22Rv1 (cell line): ENCODE results near the gene ST3GAL3.
"Not testable (repeated sequence)": the region's sequence is repeated elsewhere in the genome, so short reads cannot be mapped to it uniquely, and the experiment has no call there.

Experiments
- H3K27ac ChIP-seq: fragments of 450-650 bp; 2 replicates; pipeline ENCODE4 v1.5.1; 2017
- ZFX ChIP-seq: fragments of 450-650 bp; IDR thresholded peaks from 2 replicates; pipeline ENCODE4 v1.6.1; 2017; ENCODE audit warnings: antibody characterized with exemption, borderline replicate concordance
- TF ChIP-seq, protein P1 (sequence below): fragments of 450-650 bp; IDR thresholded peaks from 2 replicates; pipeline ENCODE4 v1.5.1; 2017; ENCODE audit warnings: mild to moderate bottlenecking

The ST3GAL3 gene

DNA sequence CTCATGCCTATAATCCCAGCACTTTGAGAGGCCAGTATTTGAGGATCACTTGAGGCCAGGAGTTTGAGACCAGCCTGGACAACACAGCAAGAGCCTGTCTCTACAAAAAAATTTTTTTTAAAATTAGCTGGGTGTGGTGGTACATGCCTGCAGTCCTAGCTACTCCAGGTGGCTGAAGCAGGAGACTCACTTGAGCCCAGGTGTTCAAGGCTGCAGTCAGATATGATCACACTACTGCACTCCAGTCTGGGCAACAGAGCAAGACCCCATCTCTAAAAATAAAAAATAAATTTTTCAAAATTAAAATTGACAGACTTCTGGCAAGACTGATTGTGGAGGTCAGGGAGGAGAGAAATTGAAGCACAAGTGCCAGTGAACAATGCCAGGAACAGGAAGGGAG lies 60.8 kb downstream of the ST3GAL3 start:
- no peak overlapping the region for H3K27ac ChIP-seq
- TF ChIP-seq, protein P1, sequence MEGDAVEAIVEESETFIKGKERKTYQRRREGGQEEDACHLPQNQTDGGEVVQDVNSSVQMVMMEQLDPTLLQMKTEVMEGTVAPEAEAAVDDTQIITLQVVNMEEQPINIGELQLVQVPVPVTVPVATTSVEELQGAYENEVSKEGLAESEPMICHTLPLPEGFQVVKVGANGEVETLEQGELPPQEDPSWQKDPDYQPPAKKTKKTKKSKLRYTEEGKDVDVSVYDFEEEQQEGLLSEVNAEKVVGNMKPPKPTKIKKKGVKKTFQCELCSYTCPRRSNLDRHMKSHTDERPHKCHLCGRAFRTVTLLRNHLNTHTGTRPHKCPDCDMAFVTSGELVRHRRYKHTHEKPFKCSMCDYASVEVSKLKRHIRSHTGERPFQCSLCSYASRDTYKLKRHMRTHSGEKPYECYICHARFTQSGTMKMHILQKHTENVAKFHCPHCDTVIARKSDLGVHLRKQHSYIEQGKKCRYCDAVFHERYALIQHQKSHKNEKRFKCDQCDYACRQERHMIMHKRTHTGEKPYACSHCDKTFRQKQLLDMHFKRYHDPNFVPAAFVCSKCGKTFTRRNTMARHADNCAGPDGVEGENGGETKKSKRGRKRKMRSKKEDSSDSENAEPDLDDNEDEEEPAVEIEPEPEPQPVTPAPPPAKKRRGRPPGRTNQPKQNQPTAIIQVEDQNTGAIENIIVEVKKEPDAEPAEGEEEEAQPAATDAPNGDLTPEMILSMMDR, result no peak
- no peak for TF ChIP-seq ZFX

DNA sequence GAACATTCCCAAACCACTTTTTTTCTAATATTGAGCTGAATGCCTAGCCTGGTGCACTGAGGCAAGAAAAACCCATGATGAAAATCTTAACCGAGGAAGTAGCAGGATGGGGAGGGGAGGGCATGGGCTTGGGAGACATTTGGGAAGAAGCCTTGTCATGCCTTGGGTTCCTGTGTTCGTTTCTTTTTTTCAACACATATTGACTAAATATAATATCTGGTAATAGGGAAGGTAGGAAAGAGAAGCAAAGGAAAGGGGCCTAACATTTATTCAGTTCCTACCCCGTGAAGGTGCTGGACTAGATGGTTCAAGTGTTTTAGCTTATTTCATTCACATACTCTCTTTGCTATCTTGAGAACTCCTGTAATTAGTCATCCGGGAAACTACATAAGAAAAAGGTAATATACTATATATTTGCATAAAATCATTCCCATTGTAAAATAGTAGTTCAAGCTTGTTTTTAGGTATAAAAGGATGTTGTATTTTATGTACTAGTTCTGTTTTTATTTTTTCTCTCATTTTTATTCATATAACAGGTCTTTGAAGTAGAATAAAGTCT lies 62.1 kb downstream of the ST3GAL3 start:
- no peak for TF ChIP-seq ZFX
- TF ChIP-seq, protein P1, result no peak
- no peak overlapping the region for H3K27ac ChIP-seq

DNA sequence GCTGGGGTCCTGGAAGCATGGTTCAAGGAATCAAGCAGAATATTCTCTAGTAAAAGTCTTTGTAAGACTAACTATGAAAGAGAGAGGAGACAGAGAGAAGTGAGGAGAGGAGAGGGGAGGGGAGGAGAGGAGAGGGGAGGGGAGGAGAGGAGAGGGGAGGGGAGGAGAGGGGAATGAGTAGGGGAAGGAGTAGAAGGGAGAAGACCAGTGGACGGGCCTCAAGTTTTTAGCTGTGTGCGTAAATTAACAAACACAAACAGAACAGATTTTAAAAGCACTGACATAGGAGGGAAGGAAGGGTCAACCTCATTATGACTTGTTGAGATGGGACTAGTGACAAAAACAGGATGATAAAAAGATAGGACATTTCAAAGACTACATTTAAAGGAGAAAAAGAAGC lies 62.8 kb downstream of the ST3GAL3 start:
- TF ChIP-seq, protein P1, result no peak
- no peak for TF ChIP-seq ZFX
- no peak overlapping the region for H3K27ac ChIP-seq

DNA sequence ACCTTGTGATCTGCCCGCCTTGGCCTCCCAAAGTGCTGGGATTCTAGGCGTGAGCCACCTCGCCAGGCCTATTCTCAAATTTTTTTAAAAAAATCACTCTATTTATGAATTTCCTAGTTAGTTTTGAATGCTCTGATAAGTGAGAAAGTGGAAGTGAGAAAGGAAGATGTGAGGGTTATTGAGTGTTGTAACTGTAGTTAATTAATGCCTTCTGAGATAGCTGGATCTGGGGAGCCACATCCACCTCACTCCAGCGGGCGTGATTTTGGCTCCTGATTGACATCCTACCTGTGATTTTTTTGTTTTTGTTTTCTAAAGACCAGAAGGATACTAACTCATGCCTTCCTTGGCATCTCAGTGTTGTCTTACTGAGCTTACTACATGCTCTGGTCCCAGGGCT lies 65.6 kb downstream of the ST3GAL3 start:
- no peak for TF ChIP-seq ZFX
- TF ChIP-seq, protein P1, result no peak
- no peak overlapping the region for H3K27ac ChIP-seq

DNA sequence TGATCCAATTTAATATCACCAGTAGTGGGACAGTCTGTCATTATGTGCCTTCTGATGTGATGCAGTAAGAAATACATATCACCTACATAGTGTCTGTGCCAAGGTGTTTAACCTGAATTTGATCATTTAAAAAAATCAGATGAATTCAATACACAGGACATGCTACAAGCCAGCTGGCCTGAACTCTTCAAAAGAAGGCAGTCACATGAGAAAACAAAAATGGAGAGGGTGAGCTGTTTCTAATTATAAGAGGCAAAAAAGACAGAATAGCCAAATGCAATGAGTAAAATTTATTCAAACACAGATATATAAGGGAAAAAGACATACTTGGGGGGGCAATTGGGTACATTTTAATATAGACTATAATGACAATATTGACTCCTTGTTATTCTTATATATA lies 66.5 kb downstream of the ST3GAL3 start:
- no peak overlapping the region for H3K27ac ChIP-seq
- TF ChIP-seq, protein P1, result no peak
- no peak for TF ChIP-seq ZFX

DNA sequence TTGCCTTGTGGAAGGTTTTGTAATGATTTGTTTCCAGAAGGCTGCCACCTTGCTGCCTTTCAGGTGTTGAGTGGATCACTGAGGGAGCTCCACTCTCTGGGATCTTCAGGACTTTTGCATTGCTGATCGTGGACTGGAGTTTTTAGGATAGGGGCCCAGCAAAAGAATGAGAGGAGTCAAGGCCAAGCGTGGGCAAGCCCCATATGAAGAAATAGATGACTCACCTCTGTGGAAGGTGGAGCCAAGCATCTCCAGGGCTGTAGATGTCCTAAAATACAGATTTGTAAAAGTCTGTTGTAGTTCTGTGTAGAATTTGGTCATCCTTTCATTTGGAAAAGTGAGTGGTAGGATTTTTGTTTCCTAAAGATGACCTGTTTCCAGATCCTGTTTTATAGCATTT lies 67.0 kb downstream of the ST3GAL3 start:
- no peak overlapping the region for H3K27ac ChIP-seq
- no peak for TF ChIP-seq ZFX
- TF ChIP-seq, protein P1, result no peak

DNA sequence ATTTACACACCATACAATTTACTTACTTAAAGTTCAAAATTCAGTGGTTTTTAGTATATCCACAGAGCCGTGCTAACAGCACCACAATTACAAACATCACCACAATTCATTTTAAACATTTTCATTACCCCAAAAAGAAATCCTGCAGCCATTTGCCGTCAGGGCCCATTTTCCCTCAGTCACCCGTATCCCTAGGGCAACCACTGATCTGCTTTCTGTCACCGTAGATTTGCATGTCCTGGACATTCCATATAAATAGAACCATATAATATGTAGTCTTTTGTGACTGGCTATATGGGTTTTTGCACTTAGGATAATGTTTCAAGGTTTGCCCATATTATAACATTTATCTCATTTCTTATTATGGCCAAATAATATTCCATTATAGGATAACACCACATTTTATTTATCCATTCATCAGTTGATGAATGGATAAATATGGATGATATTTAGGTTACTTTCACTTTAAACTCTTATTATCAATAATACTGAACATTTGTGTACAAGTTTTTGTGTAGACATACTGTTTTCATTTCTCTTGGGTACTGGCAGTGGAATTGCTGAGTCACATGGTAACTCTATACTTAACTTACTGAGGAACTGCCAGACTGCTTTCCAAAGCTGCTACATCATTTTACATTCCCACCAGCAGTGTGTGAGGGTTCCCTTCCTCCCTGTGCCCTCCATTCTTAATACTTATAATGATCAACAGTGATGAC lies 68.9 kb downstream of the ST3GAL3 start:
- TF ChIP-seq, protein P1, result no peak
- no peak for TF ChIP-seq ZFX
- no peak overlapping the region for H3K27ac ChIP-seq

DNA sequence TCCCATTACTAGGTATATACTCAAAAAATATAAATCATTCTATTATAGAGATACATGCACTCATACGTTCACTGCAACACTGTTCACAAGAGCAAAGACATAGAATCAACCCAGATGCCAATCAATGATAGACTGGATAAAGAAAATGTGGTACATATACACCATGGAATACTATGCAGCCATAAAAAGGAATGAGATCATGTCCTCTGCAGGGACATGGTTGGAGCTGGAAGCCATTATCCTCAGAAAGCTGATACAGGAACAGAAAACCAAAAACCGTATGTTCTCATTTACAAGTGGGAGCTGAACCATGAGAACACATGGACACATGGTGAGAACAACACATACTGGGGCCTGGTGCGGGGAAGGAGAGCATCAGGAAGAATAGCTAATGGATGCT lies 70.6 kb downstream of the ST3GAL3 start:
- not testable (repeated sequence) for H3K27ac ChIP-seq
